T-helper 9 cell (primary cell): ENCODE data around the gene AGAP1.

Experiments
- DNase-seq: peaks from one replicate; pipeline ENCODE4 v3.0.0-alpha.2; 2020

AGAP1 gene

GRCh38 chr2:235723371-235723770 is 229.5 kb downstream of the AGAP1 start:
- DNase-seq, result no peak

GRCh38 chr2:235723811-235724465 is 230.1 kb downstream of the AGAP1 start:
- DNase-seq, result no peak

DNA sequence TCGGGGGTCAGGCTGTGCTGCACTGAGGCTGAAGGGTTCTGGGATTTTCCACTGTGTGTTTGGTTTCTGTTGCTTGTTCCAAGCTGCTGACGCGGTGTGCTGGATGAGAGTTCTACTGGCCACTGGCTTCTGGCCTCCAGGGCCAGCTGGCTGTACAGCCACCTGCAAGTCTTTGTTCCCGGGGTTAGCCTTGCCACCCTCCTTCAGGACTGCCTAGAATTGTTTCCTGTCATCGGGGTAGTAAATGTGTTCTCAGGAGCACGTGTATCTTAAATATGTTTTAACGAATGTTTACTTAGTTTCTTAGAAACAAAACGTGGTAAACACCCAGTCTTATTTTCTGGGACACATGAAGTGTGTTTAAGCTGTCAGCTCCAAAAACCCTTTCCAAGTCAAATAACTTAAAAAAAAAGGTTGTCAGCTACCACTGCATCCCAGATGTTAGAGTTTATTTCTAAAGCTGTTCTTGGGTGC is 231.2 kb downstream of the AGAP1 start:
- no peak for DNase-seq

DNA sequence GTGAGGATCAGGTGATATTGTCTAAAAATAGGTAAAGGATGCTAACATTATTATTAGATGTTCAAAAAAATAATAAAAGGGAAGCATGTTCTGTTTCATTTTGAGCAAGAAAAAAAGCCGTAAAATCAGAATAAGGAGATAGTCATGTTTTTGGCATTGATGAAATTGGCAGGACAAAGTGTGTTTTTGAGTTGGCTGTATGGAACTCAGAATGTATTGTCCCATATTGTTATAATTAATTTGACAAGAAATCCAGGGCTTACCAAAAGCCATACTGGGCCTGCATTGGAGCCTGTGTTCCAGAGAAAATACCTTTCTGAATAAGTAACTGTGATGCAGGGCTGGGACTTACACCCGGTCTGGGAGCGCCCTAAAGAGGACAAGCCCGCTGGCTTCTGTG is 232.0 kb downstream of the AGAP1 start:
- DNase-seq, result no peak

GRCh38 chr2:235726554-235726953 is 232.7 kb downstream of the AGAP1 start:
- no peak for DNase-seq

DNA sequence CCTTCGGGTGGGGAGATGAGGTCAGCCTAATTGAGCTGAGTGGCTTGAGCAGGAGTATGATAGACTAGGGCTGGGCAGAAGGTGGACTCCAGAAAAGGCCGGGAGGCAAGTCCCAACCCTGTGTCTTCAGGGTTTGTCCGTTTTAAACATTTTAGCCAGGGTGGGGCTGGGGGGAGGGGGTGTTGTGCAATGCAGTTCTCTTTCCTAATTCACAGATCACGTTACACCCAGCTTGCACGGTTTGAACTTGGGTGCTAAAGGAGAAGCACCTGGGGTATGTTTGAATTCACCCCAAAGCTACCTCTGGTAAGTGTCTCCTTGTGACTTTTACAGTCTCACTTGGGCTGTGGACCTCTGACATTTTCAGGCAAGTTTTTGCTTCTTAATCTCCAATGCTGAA is 233.3 kb downstream of the AGAP1 start:
- no peak for DNase-seq

DNA sequence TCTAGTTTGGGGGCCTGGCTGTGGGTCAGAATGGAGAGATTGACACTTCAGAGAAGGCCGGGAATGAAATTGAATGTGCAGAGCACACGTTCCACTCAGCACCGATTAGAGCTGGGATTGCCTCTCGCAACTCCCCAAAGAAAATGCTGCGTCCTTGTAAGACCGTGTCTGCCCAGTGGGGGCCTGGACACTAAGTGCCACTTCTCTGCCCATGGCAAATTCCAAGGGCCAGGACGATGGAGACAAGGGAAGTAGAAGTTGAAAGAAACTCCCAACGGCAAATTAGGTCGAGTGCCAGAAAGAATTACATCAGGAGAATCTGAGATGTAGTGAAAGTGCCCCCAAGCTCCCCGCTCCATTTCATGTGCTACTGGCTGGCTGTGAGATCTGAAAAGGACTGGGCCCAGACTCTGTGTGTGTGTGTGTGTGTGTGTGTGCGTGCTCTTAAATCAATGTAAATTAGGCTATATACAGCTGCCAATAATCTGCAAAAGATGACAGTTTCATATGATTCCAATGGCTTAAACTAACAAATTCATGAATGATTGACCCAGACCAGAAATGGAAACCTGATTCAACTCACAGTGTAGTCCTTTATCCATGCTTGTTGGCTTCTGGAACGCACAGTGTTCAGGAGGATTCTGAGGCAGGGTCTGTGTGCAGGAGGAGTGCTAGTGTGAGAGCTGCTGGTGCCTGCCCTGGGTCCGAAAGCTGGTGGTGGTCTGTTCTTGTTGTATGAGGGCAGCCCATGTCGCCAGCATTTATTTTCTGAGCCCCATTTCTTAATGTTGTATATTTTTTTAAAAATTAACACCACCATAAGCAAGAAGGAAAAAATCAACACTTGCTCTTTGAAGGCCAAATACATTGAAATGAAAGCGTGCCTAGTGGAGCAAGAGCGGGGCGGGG is 234.3 kb downstream of the AGAP1 start:
- DNase-seq, result no peak

DNA sequence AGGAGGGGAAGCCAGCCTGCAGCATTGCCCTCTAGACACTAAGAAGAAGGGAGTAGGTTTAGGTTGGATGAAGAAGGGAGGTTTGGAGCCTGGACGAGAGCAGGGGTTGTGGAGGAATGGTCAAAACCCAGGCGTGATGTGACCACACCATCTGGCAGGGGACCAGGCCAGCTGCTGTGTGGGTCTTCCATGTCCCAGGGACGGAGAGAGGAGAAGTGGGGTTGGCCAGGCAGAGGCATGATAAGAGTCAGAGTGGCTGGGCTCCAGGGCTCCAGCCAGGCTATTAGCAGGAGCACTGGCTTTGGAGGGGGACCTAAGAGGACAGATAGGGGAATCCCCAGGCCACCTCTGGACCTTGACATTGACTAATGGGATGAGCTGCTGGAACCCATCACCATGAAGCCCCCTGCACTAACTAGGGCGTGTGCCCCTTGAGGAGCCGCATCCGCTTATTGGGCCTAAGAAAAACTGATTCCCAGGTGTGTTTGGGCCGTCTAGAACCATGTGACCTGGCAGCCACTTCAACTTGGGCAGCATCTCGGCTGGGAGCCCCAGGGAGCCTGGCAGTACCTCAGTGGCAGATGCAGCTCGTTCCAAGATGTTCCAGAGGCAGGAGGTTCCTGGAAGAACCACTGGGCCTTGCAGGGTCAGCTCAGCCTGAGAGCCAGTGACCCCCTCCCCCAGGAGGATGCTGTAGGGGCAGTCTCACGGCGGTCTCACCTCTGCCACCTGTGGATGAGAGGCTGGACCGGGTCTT is 235.1 kb downstream of the AGAP1 start:
- no peak for DNase-seq

- no peak for DNase-seq
These were observed 235.7 kb downstream of the AGAP1 start for GRCh38 chr2:235729557-235729947.

DNA sequence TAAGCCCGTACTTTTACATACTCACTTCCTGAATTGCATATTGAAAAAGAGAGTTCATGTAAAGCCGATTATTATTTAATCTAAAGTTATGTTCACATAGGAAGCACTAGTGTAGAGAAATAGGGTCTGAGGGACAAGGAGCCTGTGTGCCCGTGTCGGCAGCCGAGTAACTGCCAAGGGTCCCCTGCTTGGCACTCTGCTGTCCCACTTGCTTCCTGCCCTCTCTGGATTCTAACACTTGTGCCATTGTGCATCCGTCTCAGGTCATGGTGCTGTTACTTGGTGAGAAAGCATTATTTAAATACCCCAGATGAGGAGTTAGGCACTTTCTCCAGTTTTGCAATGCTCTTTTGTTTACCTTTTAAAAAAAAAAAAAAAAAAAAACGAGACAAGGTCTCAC is 236.3 kb downstream of the AGAP1 start:
- no peak for DNase-seq

GRCh38 chr2:235733761-235734160 is 239.9 kb downstream of the AGAP1 start:
- no peak for DNase-seq

DNA sequence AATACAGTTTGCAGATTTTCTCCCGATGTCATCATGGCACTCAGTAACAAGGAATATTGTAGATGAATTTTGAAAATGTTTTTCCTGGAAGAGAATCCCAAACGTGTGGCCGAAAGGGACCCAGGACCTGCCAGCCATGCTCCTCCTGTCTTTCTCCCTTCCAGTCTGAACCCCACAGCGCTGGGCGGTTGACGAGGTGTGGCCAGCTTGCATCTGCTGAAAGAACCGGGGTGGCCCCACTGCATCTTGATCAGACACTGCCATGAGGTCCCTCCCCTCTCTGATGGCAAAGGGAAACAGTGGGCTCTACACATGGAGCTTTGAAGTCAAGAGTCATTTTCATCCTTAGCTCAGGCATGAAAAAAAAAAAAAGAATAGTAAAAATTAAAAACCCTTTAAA is 240.3 kb downstream of the AGAP1 start:
- DNase-seq, result no peak

GRCh38 chr2:235734688-235735231 is 240.9 kb downstream of the AGAP1 start:
- no peak for DNase-seq

GRCh38 chr2:235737396-235737795 is 243.6 kb downstream of the AGAP1 start:
- no peak for DNase-seq

GRCh38 chr2:235737840-235738239 is 244.0 kb downstream of the AGAP1 start:
- DNase-seq, result no peak

DNA sequence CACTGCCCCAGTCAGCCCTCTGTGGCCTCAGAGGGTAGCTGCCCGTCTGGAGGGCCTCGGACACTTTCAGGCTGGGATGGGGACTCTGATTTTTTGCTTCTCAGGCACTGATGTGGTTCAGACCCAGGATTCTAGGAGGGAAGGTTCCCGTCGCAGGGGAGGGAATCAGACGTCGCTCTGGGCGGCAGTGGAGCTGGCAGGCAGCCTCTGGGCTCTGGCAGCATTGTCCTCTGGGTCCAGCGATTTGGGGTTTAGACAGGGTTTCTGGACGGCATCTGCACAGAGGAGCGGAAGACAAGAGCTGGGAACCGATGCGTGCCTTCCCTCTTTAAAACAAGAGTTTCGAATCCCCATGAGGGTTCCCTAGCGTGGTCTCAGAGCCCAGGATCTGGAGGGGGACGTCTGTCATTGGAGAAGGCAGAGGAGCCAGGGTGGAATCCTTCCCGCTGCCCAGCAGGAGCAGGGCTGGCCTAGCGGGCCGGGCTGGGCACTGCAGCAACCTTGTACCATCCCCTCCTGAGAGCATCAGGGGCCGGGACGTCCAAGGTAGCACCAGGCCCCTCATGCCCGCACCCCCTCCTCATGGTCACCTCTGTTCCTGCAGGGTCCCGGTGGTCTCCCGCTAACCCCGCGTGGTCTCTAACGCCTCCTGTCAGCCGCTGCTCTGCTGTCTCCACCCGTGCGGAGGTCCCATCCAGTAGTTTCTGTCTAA is 246.0 kb downstream of the AGAP1 start:
- DNase-seq, result no peak

- DNase-seq, result no peak
These were observed 247.0 kb downstream of the AGAP1 start for GRCh38 chr2:235740821-235741220.

DNA sequence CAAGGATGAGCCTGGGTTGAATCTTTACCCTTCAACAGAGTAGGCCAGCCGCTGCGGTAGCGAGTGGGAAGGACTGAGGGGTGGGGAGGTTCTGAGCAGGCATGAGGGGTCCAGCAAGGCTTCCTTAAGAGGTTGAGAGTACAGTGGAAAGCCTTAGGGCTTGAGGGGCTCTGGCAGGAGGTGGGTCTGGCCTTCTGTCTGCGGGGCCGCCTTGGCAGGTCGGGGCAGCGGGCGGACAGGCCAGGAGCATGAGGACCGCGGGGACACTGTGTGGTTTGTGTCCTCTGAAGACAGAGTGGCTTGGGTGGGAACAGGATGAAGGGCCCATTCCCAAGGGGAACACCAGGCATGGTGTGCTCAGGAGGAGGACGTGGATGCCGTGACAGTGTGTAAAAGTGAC is 250.3 kb downstream of the AGAP1 start:
- DNase-seq, result no peak

- DNase-seq, result no peak
These were observed 251.8 kb downstream of the AGAP1 start for GRCh38 chr2:235745597-235745996.

DNA sequence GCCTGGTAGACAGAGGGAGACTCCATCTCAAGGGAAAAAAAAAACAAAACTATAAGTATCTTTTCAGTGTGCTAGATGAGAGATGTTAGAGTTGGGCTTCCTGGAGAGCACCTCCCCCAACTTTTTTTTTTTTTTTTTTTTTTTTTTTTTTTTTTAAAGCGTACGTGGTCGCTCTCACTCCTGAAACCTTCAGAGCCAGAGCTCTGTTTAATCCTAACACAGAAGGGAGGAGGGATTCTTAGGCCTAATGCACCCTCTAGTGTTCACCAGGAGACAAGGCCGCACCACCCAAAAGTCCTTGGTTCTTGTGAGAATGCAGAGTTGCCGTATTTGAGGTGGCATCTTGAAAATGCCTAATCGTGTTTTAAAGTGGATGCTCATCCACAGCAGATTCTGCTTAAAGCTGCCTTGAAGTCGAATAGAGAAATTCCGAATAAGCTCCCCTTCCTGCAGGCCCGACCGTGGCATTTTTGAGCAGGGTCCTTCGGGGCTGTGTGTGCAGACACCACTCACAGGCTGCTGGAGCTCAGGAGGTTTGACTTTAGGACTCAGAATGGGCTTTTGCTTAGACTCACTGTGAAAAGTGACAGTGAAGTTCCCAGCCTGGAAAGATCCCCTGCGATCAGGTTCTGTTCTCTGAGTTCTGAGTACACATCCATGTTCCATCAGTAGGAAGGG is 252.6 kb downstream of the AGAP1 start:
- DNase-seq, result peak; percentile 6

DNA sequence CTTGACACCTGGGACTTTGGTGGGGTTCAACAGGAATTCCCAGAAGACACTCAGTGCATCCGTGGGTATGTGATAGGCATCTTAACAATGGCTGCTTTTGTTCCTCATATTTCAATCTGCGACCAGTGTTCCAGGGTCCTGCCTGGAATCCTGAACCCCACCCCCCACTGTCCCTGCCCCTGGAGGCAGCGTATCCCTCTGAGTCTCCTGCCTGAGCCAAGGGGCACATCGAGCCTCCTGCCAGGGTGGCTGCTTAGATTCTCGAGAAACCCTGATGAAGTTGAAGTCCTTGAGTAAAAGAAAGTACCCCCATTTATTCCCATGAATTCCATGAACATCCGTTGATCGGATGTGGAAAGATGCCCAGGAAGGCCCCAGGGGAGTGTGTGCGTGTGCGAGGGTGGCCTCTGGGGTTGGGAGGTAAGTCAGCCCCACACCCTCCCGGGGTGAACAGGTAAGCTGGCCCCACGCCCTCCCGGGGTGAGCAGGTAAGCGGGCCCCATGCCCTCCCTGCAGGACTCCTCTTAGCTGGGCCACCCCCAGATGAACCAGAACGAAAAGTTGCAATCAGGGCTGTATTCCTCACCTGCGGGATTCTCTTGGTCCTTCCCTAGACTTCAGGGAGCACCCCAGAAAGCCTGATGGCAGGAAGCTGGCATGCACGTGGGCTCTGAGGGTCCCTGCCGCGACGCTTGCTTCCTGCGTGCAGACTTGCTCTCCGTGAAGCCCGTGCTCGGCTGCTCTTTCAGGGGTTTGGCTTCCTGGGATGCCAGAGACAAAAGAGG is 253.3 kb downstream of the AGAP1 start:
- no peak for DNase-seq
